ENCODE measurements around the gene PLD3. TPM values are rescaled to one million over a fixed set of nuclear protein-coding genes. Genes with fewer than 3 reads are reported as not detected.

Gene PLD3
- total RNA-seq, 4 donors from 2014 or later = 61.9 to 210 (median 162) TPM

- H3K4me1 ChIP-seq = no peaks in the 10 kb centered on the region
- no peaks in the 10 kb centered on the region for H3K36me3 ChIP-seq
- H3K27me3 ChIP-seq = no peaks in the 10 kb centered on the region
- H3K4me3 ChIP-seq = no peak overlapping the region
- H3K27ac ChIP-seq = no peak overlapping the region
- DNase-seq = no peak
- TF ChIP-seq POLR2A (IDR thresholded peaks at IDR 0.05) = no peak
- TF ChIP-seq, protein P1, sequence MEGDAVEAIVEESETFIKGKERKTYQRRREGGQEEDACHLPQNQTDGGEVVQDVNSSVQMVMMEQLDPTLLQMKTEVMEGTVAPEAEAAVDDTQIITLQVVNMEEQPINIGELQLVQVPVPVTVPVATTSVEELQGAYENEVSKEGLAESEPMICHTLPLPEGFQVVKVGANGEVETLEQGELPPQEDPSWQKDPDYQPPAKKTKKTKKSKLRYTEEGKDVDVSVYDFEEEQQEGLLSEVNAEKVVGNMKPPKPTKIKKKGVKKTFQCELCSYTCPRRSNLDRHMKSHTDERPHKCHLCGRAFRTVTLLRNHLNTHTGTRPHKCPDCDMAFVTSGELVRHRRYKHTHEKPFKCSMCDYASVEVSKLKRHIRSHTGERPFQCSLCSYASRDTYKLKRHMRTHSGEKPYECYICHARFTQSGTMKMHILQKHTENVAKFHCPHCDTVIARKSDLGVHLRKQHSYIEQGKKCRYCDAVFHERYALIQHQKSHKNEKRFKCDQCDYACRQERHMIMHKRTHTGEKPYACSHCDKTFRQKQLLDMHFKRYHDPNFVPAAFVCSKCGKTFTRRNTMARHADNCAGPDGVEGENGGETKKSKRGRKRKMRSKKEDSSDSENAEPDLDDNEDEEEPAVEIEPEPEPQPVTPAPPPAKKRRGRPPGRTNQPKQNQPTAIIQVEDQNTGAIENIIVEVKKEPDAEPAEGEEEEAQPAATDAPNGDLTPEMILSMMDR (IDR thresholded peaks at IDR 0.05) = no peak
- H3K9me3 ChIP-seq = no peaks in the 10 kb centered on the region
These were observed 40.0 kb downstream of the PLD3 start for GRCh38 chr19:40388481-40388880.

DNA sequence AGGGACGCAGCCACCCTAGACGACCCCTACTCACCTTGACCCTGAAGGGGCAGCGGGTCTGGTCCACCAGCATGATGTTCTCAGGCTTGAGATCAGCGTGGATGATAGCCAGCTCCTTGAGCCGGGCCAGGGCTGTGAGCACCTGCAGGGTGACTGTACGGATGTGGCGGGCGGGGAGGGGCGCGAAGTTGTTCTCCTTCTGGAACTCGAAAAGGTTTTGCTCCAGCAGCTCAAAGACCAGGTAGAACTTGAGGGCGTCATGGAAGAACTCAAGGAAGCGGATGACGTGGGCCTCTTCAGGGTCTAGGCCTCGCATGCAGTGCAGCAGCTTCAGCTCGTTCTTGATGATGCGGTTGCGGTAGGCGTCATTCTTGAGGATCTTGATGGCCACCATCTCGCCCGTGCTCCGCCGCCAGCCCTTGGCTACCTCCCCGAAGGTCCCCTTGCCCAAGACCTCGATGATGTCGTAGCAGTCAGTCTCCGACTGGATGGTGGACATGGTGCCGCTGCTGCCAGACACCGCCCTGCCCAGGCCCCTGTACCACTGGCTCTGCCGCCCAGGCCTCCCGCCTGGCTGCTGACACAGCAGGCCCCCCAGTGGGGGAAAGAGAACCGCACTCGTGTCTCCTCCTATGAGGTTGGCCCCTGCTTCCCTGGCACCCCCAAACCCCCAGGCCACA lies 41.0 kb downstream of the PLD3 start:
- Histone ChIP-seq H3K27me3 (no peaks in the 10 kb centered on the region), H3K4me1 (no peaks in the 10 kb centered on the region), H3K9me3 (no peaks in the 10 kb centered on the region), H3K27ac (no peak overlapping the region), H3K4me3 (no peak overlapping the region), H3K36me3 (no peaks in the 10 kb centered on the region)
- no peak for DNase-seq
- TF ChIP-seq, protein P1 (IDR thresholded peaks at IDR 0.05) = no peak
- TF ChIP-seq POLR2A (IDR thresholded peaks at IDR 0.05) = no peak

- no peak for DNase-seq
- H3K4me3 ChIP-seq = no peak within 1 kb of the TSS
- no peaks in the 10 kb centered on the region for H3K27me3 ChIP-seq
- H3K9me3 ChIP-seq = no peaks in the 10 kb centered on the region
- TF ChIP-seq, protein P1 (IDR thresholded peaks at IDR 0.05) = no peak
- TF ChIP-seq POLR2A (IDR thresholded peaks at IDR 0.05) = no peak
- no peak within 1 kb of the TSS for H3K27ac ChIP-seq
- H3K4me1 ChIP-seq = no peaks in the 10 kb centered on the region
- H3K36me3 ChIP-seq = no peaks in the 10 kb centered on the region
These were observed 41.7 kb downstream of the PLD3 start, which contains the start of gene HIPK4 for GRCh38 chr19:40390084-40390742. Gene HIPK4, minus strand, starts transcription at chr19:40390181. Its CDS starts 279 bp downstream, at chr19:40389902.

DNA sequence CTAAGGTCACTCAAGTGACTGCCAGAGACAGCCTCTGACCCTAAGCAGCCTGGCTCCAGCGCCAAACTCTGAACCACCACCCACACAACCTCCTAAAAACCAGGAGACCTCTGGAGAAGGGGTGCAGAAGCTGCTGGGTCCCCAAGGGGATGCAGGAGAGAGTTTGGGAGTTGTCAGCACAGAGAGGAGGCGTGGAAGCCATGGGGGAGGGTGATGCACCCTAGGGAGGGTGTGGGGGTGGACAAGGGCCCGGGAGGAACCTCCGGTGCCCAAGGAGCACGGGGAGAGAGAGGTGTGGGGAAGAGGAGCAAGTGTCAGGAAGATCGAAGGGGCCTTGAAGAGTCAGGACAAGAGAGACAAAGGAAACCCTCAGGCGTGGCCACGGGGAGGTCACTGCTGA lies 43.6 kb downstream of the PLD3 start:
- TF ChIP-seq POLR2A (IDR thresholded peaks at IDR 0.05) = no peak
- TF ChIP-seq, protein P1 (IDR thresholded peaks at IDR 0.05) = no peak
- Histone ChIP-seq H3K27me3 (no peaks in the 10 kb centered on the region), H3K4me3 (no peak overlapping the region)

GRCh38 chr19:40392894-40393517 lies 44.5 kb downstream of the PLD3 start:
- H3K4me3 ChIP-seq = no peak overlapping the region
- TF ChIP-seq, protein P1 (IDR thresholded peaks at IDR 0.05) = peak in 2 of 6 experiments; percentile 38 to 43
- no peak for TF ChIP-seq POLR2A (IDR thresholded peaks at IDR 0.05)
- H3K27me3 ChIP-seq = no peaks in the 10 kb centered on the region
- H3K36me3 ChIP-seq = no peaks in the 10 kb centered on the region
- no peaks in the 10 kb centered on the region for H3K4me1 ChIP-seq
- H3K9me3 ChIP-seq = no peaks in the 10 kb centered on the region
- no peak overlapping the region for H3K27ac ChIP-seq
- DNase-seq = no peak

More for the DNA sequence above, 43.6 kb downstream of the PLD3 start:
- Histone ChIP-seq H3K27ac (no peak overlapping the region), H3K4me1 (no peaks in the 10 kb centered on the region), H3K36me3 (no peaks in the 10 kb centered on the region), H3K9me3 (no peaks in the 10 kb centered on the region)
- no peak for DNase-seq
